ENCODE data around the gene TK2. TPM values are rescaled to one million over a fixed set of nuclear protein-coding genes. Genes with fewer than 3 reads are reported as not detected.

TK2 gene
- total RNA-seq, 1 donor from 2014 or later: 13.1 TPM

- peak; percentile 88 for DNase-seq (ENCODE audit: low spot score)
- peak within 1 kb of the TSS; percentile 88 for H3K4me3 Mint-ChIP-seq (ENCODE audit: unreplicated experiment)
- H3K9me3 Mint-ChIP-seq (ENCODE audit: unreplicated experiment): no peaks in the 10 kb centered on the region
- H3K4me1 Mint-ChIP-seq (ENCODE audit: unreplicated experiment): peaks cover 54% of the 10 kb centered on the region
- peaks cover 29% of the 10 kb centered on the region for H3K36me3 Mint-ChIP-seq (ENCODE audit: low read depth, unreplicated experiment)
- peaks cover 9% of the 10 kb centered on the region for H3K27me3 Mint-ChIP-seq (ENCODE audit: unreplicated experiment)
- H3K27ac Mint-ChIP-seq (ENCODE audit: unreplicated experiment): peak within 1 kb of the TSS; percentile 76
- no peak for TF ChIP-seq CTCF (IDR thresholded peaks at IDR 0.05; ENCODE audit: unreplicated experiment)
Measured at GRCh38 chr16:66552286-66553177, 2.6 kb upstream of the TK2 start, which contains the start of gene CKLF. Gene CKLF (plus strand): TSS chr16:66552576. CDS start chr16:66552716, 140 bp downstream.

DNA sequence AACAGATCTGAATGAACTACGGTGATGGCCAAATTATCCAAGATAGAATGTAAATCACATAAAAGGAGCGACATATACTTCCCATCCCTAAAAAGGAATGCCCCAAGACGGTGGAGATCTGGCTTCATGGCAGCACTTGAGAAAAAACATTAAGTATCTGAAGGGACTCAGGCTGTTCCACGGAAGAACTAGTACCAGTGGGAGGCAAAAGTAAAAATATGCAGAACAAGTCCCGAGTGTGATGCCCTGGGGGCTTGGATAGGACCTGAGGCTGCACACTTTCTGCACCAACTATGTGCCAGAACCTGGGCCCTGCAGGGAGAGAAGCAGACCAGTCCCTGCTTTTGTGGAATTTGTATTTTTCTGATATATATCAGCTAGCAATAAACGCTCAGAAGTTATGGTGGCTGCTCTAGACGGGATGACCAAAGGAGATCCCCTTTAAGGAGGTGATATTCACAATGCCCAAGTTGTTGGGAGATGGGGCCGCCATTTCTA, 1.9 kb upstream of the TK2 start:
- no peak for TF ChIP-seq CTCF (IDR thresholded peaks at IDR 0.05; ENCODE audit: unreplicated experiment)
- H3K9me3 Mint-ChIP-seq (ENCODE audit: unreplicated experiment): no peaks in the 10 kb centered on the region
- H3K27ac Mint-ChIP-seq (ENCODE audit: unreplicated experiment): peak overlapping the region; percentile 76
- H3K27me3 Mint-ChIP-seq (ENCODE audit: unreplicated experiment): peaks cover 9% of the 10 kb centered on the region
- no peak for DNase-seq (ENCODE audit: low spot score)
- peaks cover 26% of the 10 kb centered on the region for H3K36me3 Mint-ChIP-seq (ENCODE audit: low read depth, unreplicated experiment)
- H3K4me1 Mint-ChIP-seq (ENCODE audit: unreplicated experiment): peaks cover 54% of the 10 kb centered on the region
- H3K4me3 Mint-ChIP-seq (ENCODE audit: unreplicated experiment): peak overlapping the region; percentile 88

DNA sequence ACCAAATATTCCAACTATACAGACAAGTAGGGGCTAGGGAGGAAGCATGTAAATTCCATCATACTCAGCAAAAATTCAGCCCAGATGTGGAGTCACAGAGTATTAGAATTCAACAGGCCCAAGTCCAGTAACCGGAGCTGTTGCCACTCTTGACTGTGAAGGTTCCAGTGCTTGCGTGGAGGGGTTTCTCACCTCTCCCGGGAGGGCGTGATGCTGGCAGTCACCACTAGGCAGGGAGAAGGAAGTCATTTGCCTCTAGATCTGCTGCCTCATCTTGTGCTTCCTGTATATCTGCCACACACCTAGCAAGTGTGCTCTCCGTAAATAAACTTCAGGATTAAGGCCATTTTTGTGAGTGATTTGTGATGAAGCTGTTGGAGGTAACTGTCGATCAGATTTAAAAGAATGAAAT, 1.4 kb upstream of the TK2 start:
- Mint-ChIP-seq H3K36me3 (ENCODE audit: low read depth, unreplicated experiment) (peaks cover 26% of the 10 kb centered on the region), H3K27me3 (ENCODE audit: unreplicated experiment) (peaks cover 9% of the 10 kb centered on the region), H3K9me3 (ENCODE audit: unreplicated experiment) (no peaks in the 10 kb centered on the region), H3K27ac (ENCODE audit: unreplicated experiment) (peak overlapping the region; percentile 76), H3K4me1 (ENCODE audit: unreplicated experiment) (peaks cover 54% of the 10 kb centered on the region), H3K4me3 (ENCODE audit: unreplicated experiment) (peak overlapping the region; percentile 88)
- peak; percentile 37 for DNase-seq (ENCODE audit: low spot score)
- peak; percentile 37 for TF ChIP-seq CTCF (IDR thresholded peaks at IDR 0.05; ENCODE audit: unreplicated experiment)

DNA sequence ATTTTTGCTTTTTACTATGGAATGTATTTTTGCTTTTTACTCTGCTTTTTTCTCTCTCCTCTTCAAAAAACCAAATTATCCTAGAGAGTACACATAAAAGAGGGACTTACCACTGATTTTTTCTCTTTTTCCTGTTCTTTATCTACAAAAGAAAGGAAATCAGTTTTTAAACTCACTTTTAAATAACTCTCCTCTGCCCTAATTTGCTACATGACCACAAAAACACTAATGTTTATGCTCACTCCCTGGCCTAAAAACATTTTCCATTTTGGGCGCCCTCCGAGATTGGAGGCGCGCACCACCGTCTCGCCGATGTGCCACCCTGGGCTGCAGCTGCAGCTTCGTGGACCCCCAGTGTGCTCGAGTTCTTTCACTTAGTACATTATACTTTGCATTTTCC, 1.1 kb downstream of the TK2 start:
- H3K27ac Mint-ChIP-seq (ENCODE audit: unreplicated experiment): peak overlapping the region; percentile 54
- H3K4me3 Mint-ChIP-seq (ENCODE audit: unreplicated experiment): peak overlapping the region; percentile 75
- no peak for TF ChIP-seq CTCF (IDR thresholded peaks at IDR 0.05; ENCODE audit: unreplicated experiment)
- peaks cover 9% of the 10 kb centered on the region for H3K27me3 Mint-ChIP-seq (ENCODE audit: unreplicated experiment)
- no peaks in the 10 kb centered on the region for H3K9me3 Mint-ChIP-seq (ENCODE audit: unreplicated experiment)
- peaks cover 49% of the 10 kb centered on the region for H3K4me1 Mint-ChIP-seq (ENCODE audit: unreplicated experiment)
- no peak for DNase-seq (ENCODE audit: low spot score)
- peaks cover 22% of the 10 kb centered on the region for H3K36me3 Mint-ChIP-seq (ENCODE audit: low read depth, unreplicated experiment)

GRCh38 chr16:66548068-66548467, 1.9 kb downstream of the TK2 start:
- Mint-ChIP-seq H3K9me3 (ENCODE audit: unreplicated experiment) (no peaks in the 10 kb centered on the region), H3K4me3 (ENCODE audit: unreplicated experiment) (peak overlapping the region; percentile 75), H3K27me3 (ENCODE audit: unreplicated experiment) (peaks cover 9% of the 10 kb centered on the region), H3K4me1 (ENCODE audit: unreplicated experiment) (peaks cover 42% of the 10 kb centered on the region), H3K27ac (ENCODE audit: unreplicated experiment) (peak overlapping the region; percentile 54), H3K36me3 (ENCODE audit: low read depth, unreplicated experiment) (peaks cover 17% of the 10 kb centered on the region)
- DNase-seq (ENCODE audit: low spot score): no peak
- TF ChIP-seq CTCF (IDR thresholded peaks at IDR 0.05; ENCODE audit: unreplicated experiment): no peak

Data from endothelial cell (in vitro differentiated cells).